ENCODE measurements around the gene IFI27L1. TPM values are rescaled to one million over a fixed set of nuclear protein-coding genes. Genes with fewer than 3 reads are reported as not detected.

The IFI27L1 gene
- polyA plus RNA-seq, 1 donor (not counting 4 experiments of a cell fraction or from before 2014, with no cell fraction given): 17.4 TPM

GRCh38 chr14:94113490-94113889 is 32.4 kb downstream of the IFI27L1 start:
- Histone ChIP-seq H3K4me1 (ENCODE audit: control insufficient read depth, extremely low read depth, insufficient read depth, low read length) (peaks cover 17% of the 10 kb centered on the region), H2AFZ (ENCODE audit: control insufficient read depth, low read length) (no peak overlapping the region), H3K4me2 (ENCODE audit: control insufficient read depth, extremely low read depth, insufficient read depth, low read depth, low read length) (no peak overlapping the region), H4K20me1 (ENCODE audit: control insufficient read depth, extremely low read depth, insufficient read depth, low read length) (no peaks in the 10 kb centered on the region), H3K9me3 (ENCODE audit: control insufficient read depth, low read depth, low read length) (no peaks in the 10 kb centered on the region), H3K36me3 (ENCODE audit: control insufficient read depth in 2 of 2, extremely low read depth in 1 of 2, insufficient read depth in 2 of 2, low read length in 2 of 2) (no peaks in the 10 kb centered on the region), H3K9me1 (ENCODE audit: control insufficient read depth, extremely low read depth, insufficient read depth, low read length) (no peaks in the 10 kb centered on the region), H3K27ac (ENCODE audit: control insufficient read depth, insufficient read depth, low read length) (no peak overlapping the region), H3K9ac (ENCODE audit: control insufficient read depth, extremely low read depth, insufficient read depth, low read length) (no peak overlapping the region), H3K4me3 (ENCODE audit: control insufficient read depth in 2 of 3, extremely low read depth in 1 of 3, insufficient read depth in 2 of 3, low read depth in 1 of 3, low read length in 3 of 3) (no peak overlapping the region), H3K27me3 (ENCODE audit: control insufficient read depth, extremely low read depth, insufficient read depth, low read length) (peaks cover 8% of the 10 kb centered on the region), H3K79me2 (ENCODE audit: control insufficient read depth, insufficient read depth, low read length) (peaks cover 12% of the 10 kb centered on the region)
- DNase-seq (ENCODE audit: low read depth, low spot score) (no peak), FAIRE-seq (no peak)
- TF ChIP-seq EZH2 (IDR thresholded peaks at IDR 0.05; ENCODE audit: low read length): no peak
- TF ChIP-seq CTCF (optimal IDR thresholded peaks at IDR 0.05 in 1 of 3, IDR thresholded peaks at IDR 0.05 in 1 of 3, conservative IDR thresholded peaks at IDR 0.05 in 1 of 3; ENCODE audit: extremely low read depth in 1 of 3, insufficient read depth in 2 of 3, low read length in 3 of 3): no peak
- dilution Hi-C loops (cut with MboI; ENCODE audit: extremely low pct_ligation_motif_present, low sequenced_read_pairs): no loop called here

GRCh38 chr14:94113908-94114588 is 32.9 kb downstream of the IFI27L1 start:
- no peak for FAIRE-seq
- Histone ChIP-seq H3K4me1 (ENCODE audit: control insufficient read depth, extremely low read depth, insufficient read depth, low read length) (peaks cover 17% of the 10 kb centered on the region), H3K27ac (ENCODE audit: control insufficient read depth, insufficient read depth, low read length) (no peak overlapping the region)

More at GRCh38 chr14:94113908-94114588, 32.9 kb downstream of the IFI27L1 start:
- dilution Hi-C loops (cut with MboI; ENCODE audit: extremely low pct_ligation_motif_present, low sequenced_read_pairs): no loop called here
- H3K4me2 ChIP-seq (ENCODE audit: control insufficient read depth, extremely low read depth, insufficient read depth, low read depth, low read length): no peak overlapping the region
- no peak overlapping the region for H3K9ac ChIP-seq (ENCODE audit: control insufficient read depth, extremely low read depth, insufficient read depth, low read length)
- no peak overlapping the region for H3K4me3 ChIP-seq (ENCODE audit: control insufficient read depth in 2 of 3, extremely low read depth in 1 of 3, insufficient read depth in 2 of 3, low read depth in 1 of 3, low read length in 3 of 3)
- H2AFZ ChIP-seq (ENCODE audit: control insufficient read depth, low read length): no peak overlapping the region
- DNase-seq (ENCODE audit: low read depth, low spot score): no peak
- no peaks in the 10 kb centered on the region for H3K36me3 ChIP-seq (ENCODE audit: control insufficient read depth in 2 of 2, extremely low read depth in 1 of 2, insufficient read depth in 2 of 2, low read length in 2 of 2)
- H4K20me1 ChIP-seq (ENCODE audit: control insufficient read depth, extremely low read depth, insufficient read depth, low read length): no peaks in the 10 kb centered on the region
- no peaks in the 10 kb centered on the region for H3K9me1 ChIP-seq (ENCODE audit: control insufficient read depth, extremely low read depth, insufficient read depth, low read length)
- TF ChIP-seq CTCF (optimal IDR thresholded peaks at IDR 0.05 in 1 of 3, IDR thresholded peaks at IDR 0.05 in 1 of 3, conservative IDR thresholded peaks at IDR 0.05 in 1 of 3; ENCODE audit: extremely low read depth in 1 of 3, insufficient read depth in 2 of 3, low read length in 3 of 3) (no peak), EZH2 (IDR thresholded peaks at IDR 0.05; ENCODE audit: low read length) (no peak)
- H3K79me2 ChIP-seq (ENCODE audit: control insufficient read depth, insufficient read depth, low read length): peaks cover 12% of the 10 kb centered on the region
- H3K27me3 ChIP-seq (ENCODE audit: control insufficient read depth, extremely low read depth, insufficient read depth, low read length): peaks cover 8% of the 10 kb centered on the region
- H3K9me3 ChIP-seq (ENCODE audit: control insufficient read depth, low read depth, low read length): no peaks in the 10 kb centered on the region

Data from keratinocyte (primary cell).